GM21619 (cell line): ENCODE measurements around the gene FAM83C.
"Not testable (repeated sequence)": the region's sequence is repeated elsewhere in the genome, so short reads cannot be mapped to it uniquely, and the experiment has no call there.

Experiments
- ATAC-seq: cut with Tn5 transposase; IDR thresholded peaks from one replicate; pipeline ENCODE4 v1.9.1; 2021; ENCODE audit not compliant: unreplicated experiment

FAM83C gene

DNA sequence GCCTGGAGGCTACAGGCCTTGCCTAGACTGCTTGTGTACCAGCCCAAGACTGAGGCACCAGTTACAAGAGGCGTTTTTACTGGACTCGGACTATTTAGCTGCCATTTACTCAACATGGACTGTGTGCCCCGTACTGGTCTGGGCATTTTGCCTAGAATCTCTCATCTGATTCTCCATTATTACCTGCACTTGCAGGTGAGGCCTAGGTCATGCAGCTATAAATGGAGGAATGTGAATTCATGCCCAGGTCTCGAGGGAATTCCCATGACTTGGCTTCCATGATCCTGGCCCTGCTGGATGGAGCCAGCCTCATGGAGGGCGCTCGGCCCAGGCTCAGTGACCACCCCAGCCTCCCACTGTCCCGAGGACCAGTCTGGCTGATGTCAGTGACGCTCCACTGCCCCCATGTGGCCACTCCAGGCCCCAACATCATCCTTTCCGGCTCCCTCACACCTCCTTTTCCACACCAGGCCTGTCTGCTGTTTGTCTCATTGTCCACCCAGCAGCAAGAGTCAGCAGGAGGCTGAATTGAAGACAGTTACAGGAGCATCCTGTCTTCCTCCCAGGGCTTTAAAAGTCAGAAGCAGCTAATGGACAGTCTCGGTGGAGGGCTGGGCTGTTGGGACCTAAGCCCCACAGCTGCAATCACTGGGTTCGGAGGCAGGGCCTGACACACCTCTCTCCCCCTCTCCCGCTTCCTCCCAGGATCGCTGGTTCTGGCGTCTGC lies 23.0 kb downstream of the FAM83C start:
- no peak for ATAC-seq

- no peak for ATAC-seq
Observed at GRCh38 chr20:35267092-35267491, 25.1 kb downstream of the FAM83C start.

DNA sequence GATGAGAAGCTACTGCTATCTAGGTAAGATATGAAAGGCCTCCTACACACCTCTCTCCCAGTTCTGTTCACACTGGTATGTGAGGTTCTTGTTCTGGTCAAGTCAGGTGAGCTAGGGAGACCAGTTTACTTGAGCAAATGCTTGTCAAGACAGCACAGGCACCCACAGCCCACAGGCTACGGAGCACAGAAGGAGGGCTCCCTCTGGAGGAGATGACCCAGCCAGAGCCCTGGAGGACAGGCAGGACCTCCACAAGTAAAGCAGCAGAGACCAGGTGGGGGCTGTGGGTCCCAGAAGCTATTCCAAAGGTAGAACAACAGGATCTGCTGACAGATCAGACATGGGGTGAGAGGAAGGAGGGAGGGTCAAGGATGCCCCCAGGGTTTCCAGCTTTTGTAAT lies 27.5 kb downstream of the FAM83C start:
- no peak for ATAC-seq

DNA sequence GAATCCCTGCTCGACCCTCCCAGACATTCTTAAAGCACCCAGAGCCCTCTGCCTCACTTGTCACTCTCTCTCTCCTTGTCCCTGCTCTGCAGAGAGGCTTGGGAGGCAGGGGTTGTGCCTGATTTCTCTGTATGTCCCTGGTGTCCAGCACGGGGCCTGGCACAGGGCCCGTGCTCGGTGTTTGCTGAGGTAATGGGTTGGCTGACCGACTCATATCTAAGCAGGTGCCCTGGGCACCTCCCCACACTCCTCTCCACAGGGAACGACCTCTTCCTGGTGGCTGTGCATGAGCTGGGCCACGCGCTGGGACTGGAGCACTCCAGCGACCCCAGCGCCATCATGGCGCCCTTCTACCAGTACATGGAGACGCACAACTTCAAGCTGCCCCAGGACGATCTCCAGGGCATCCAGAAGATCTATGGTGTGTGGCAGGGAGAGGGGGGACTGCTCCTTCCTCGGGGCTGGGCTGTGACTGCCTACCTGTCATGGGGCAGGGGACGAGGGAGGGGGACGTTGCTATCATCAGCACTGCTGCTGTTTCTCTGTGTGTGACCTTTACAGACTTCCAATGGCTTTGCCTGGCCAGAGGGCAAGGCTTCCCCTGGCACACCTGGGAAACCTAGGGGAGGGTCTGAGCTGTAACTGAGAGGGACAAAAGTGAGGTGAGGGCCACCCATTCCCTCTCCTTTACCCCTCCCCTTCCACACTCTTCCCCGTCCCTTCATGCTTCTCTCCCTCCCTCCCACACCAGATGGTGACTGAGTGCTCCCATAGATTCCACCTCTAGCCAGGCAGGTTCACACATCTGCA lies 28.5 kb downstream of the FAM83C start:
- no peak for ATAC-seq

GRCh38 chr20:35262731-35263531 lies 29.3 kb downstream of the FAM83C start:
- not testable (repeated sequence) for ATAC-seq

- not testable (repeated sequence) for ATAC-seq
Observed at GRCh38 chr20:35262321-35262720, 29.9 kb downstream of the FAM83C start.

DNA sequence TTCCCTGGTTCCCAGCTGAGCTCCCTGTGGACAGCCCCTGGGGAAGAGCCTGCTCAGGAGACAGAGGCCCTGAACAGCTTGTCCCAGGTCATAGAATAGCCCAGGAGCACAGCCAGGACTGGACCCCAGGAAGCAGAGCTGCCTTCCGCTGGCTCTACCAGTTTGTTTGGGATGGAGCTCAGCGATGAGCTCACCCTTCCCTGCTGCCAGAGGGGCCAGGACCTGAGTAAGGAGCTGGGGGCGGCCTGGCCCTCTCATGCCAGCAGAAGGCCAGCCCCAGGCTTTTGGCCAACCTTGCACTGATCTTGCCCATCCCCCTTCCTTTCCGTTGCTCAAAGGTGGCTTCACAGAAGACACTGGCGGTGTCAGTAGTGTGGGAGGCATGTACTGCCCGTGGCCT lies 31.8 kb downstream of the FAM83C start:
- ATAC-seq = no peak

DNA sequence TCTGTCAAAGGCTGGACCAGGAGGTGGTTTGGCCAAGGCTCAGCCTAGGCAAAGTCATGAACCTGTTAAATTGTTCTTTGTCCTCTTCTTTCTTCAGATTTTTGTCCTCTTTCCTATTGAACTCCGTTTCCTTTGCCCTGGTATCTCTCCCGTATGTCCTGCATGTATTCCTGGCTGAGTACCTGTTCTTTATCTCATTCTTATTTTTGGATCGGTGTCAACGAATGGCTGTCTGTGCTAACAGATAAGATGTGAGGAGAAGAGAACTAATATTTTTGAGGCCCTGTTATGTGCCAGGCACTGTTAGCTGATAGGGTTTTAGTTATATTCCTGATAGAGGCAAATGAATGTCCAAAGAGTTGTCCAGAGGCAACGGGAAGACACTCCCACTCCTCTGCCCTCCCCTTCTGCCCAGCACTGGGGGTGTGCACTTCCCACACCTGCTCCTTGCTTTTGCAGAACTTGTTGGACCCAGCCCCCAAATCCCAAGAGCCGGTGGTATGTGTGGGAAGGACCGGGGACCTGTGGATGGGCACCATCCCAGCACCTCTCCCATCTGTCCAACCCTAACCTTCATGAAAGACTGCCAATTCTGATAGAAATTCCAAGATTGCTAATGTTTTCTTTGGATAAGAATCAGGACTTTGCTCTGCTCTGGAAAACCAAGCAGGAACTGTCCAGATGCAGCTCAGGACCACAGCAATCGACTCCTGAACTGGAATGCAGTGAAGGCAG lies 34.9 kb downstream of the FAM83C start:
- no peak for ATAC-seq

- ATAC-seq = no peak
Observed at GRCh38 chr20:35254448-35254999, 37.7 kb downstream of the FAM83C start.

- no peak for ATAC-seq
Observed at GRCh38 chr20:35253010-35253409, 39.2 kb downstream of the FAM83C start.

DNA sequence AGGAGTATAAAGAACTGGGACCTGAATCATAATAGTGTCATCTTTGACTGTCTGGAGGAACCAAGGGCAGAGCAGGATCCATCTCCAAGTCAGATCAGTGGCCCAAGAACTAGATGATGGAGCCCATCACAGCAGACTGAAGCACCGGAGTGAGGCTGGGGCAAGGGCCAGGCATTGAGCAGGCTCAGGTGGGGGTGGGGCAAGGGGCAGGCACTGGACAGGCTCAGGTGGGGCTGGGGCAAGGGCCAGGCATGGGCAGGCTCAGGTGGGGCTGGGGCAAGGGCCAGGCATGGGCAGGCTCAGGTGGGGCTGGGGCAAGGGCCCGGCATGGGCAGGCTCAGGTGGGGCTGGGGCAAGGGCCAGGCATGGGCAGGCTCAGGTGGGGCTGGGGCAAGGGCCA lies 39.6 kb downstream of the FAM83C start:
- ATAC-seq = not testable (repeated sequence)

- peak; percentile 79 for ATAC-seq
Observed at GRCh38 chr20:35252037-35252461, 40.2 kb downstream of the FAM83C start.

DNA sequence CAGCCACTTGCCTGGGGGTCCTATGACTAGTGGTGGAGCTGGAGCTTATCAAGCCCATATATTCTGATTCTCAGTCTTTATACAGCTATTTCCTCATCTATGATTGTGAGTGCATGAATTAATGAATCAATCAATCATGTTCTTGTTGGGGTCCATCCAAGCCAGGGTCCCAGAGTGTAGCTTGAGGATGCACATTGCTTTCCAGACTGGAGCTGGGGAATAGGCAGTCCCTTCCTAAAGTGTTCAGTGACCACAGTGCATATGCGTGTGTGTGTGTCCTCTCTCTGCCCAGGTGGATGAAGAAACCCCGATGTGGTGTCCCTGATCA lies 40.6 kb downstream of the FAM83C start:
- ATAC-seq = no peak

DNA sequence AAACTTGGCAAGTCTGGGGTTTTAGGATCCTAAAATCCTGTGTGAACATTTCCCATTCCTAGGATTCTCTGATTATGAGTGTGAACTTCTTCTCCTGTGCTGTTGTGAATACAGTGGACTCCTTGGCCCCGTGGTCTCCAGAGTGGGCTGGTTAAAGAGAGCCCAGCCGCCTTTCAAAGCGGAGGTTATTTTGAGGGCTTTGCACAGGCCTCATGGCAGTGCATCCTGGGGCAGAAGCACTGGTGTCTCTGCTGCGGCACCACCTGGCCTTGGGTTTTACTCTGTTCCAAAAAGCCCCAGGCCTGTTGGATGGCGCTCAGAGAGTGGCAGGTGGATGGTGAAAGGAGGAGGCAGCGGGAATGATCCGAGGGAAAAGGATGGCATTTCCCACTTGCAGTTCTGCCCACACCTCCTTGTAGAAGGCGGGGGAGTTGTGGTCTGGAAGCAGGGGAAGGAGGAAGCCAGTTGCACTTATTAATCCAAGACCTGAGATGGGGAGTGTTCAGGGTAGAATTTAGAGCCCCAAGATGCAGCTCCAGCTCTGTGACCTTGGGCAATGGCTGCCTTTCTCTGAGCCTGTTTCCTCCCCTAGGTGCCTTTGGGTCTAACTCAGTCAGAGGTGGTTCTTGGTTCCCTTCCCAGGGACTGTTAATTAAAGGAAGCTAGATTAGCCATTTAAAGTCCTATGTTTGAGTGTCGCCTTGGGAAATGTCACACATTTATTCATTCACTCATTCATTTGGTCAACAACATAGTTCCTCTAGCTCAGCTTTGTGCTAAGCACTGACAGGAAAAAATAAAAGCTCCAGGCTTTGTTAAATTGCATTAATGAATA lies 43.4 kb downstream of the FAM83C start:
- ATAC-seq = no peak

DNA sequence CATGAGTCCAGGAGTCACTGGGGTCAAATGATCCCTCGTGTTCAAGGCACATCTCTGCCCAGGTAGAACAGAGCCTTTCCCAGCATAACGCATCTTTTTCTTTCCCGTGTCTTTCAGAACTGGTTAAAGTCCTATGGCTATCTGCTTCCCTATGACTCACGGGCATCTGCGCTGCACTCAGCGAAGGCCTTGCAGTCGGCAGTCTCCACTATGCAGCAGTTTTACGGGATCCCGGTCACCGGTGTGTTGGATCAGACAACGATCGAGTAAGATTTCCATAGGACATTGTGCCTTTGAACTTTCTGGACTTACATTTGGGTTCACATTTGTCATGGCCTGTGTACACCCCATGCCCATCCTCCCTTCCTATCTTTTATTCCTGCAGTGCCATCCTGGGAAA lies 45.5 kb downstream of the FAM83C start:
- ATAC-seq = no peak

DNA sequence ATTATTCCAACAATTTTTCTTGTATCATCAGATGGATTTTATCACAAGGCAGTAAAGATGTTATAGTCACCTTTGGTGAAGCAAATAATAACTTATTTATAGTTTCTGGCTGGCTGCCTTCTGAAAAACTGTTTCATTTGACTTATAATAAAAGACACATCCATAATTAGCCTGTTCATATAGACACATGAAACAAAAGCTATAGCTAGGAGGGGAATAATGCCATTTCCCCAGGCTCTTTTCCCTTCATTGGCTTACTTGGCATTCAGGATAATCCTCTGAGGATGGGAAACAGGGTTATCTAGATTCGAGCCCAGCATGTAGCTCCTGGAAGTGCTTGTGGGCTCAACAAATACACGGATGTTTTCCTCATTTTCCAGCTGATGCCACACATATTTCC lies 48.2 kb downstream of the FAM83C start:
- no peak for ATAC-seq

GRCh38 chr20:35243317-35243716 lies 48.9 kb downstream of the FAM83C start:
- ATAC-seq = no peak

DNA sequence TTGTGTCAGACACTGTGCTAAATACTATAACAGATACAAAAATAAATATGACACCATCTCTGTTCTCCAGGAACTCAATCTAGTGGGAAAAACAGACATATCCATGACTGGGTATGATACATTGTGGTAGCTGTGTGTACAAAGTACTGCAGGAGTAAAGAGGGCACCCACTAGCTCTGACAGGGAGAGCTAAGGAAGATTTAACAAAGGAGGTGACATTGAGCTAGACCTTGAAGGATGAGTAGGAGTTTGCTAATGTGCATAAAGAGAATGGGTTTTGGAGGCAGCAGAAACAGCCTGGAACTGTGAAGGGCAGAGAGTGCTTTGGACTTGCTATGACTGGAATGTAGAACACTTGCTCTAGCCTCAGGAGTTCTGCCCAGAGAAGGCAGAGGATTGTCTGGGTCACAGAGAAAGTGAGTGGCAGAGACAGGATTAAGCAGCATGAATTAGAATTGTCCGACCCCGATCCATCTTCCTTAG lies 51.4 kb downstream of the FAM83C start:
- ATAC-seq = no peak

DNA sequence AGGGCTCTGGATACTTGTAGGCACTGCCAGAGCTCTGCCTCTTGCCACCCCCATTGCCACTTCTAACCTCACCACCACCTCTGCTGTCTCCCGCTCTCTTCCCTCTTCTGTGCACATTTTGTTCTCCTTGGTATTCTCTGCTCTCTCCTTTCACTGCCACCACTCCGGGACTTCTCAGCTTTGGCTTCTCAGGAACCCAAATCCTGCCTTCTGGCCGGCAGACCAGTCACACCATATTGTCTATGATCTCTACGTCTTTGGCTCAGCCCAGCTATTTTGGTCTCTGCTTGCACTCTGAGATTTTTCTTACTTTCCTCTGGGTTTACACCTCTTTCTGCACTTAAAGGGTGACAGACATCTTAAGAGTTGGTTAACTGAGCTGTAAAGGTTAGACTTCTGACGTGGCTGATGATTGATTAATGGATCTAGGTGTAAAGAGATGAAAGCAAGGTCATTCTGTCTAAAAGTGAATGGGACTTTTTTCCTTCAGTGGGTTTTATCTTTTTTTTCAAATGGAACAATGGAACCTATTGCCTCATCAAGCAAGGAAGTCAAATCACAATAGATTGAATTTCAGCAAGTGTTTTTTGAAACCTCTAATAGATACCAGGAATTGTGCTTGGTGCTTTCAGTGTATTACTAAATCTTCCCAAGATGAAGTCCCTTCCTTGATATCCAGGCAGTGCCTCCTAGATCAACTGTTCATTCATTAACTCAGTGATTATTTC lies 52.0 kb downstream of the FAM83C start:
- no peak for ATAC-seq
